H1 (cell line): ENCODE data around the gene SMYD3. TPM values are rescaled to one million over a fixed set of nuclear protein-coding genes. Genes with fewer than 3 reads are reported as not detected.

Experiments used
- CTCF ChIA-PET: fragments of 300-600 bp; sonication (Branson Sonifier 250); formaldehyde crosslinking; loops from one replicate; lab custom pipeline; 2021; ENCODE audit not compliant: partially characterized antibody; lab: Charles Lee
- POLR2A ChIA-PET: fragments of 300-600 bp; sonication (Branson Sonifier 250); formaldehyde crosslinking; loops from one replicate; lab custom pipeline; 2021; ENCODE audit warnings: inconsistent platforms; ENCODE audit not compliant: partially characterized antibody; lab: Charles Lee
- DNase-seq, 2 experiments: peaks; one replicate each; pipeline versions ENCODE4 v3.0.0 to v3.0.0-alpha.2; 2010 to 2022; ENCODE audit warnings: low spot score in 2 of 2, low read depth in 1 of 2, mixed read lengths in 1 of 2
- FAIRE-seq: peaks from 2 replicates; lab custom pipeline; 2011; peaks lifted over from hg19 to GRCh38; lab: Jason Lieb, UNC
- H2AFZ ChIP-seq: 2 replicates; pipeline ENCODE4 v1.8.1; 2012; ENCODE audit warnings: low read length, inconsistent platforms
- H2AK5ac ChIP-seq: 2 replicates; pipeline ENCODE4 v1.6.1; 2013; ENCODE audit warnings: low read depth, low read length
- H2BK120ac ChIP-seq: replicated peaks from 2 replicates; pipeline ENCODE3; 2013; ENCODE audit warnings: low read depth, low read length, inconsistent platforms
- H2BK12ac ChIP-seq: 2 replicates; pipeline ENCODE4 v1.6.1; 2013; ENCODE audit warnings: low read depth, low read length
- H2BK15ac ChIP-seq: 2 replicates; pipeline ENCODE4 v1.6.1; 2013; ENCODE audit warnings: low read length
- H2BK20ac ChIP-seq: 2 replicates; pipeline ENCODE4 v1.6.1; 2013; ENCODE audit warnings: low read length
- H2BK5ac ChIP-seq: 2 replicates; pipeline ENCODE4 v1.6.1; 2013; ENCODE audit warnings: low read depth, low read length
- H3K14ac ChIP-seq: 2 replicates; pipeline ENCODE4 v1.6.1; 2013; ENCODE audit warnings: inconsistent platforms; ENCODE audit not compliant: insufficient read length
- H3K18ac ChIP-seq: 2 replicates; pipeline ENCODE4 v1.6.1; 2013; ENCODE audit warnings: low read length; ENCODE audit errors: extremely low read depth
- H3K23ac ChIP-seq: 2 replicates; pipeline ENCODE4 v1.6.1; 2013; ENCODE audit warnings: inconsistent platforms; ENCODE audit not compliant: insufficient read length
- H3K23me2 ChIP-seq: 2 replicates; pipeline ENCODE4 v1.6.1; 2013; ENCODE audit warnings: low read depth, low read length
- H3K27ac ChIP-seq: 2 replicates; pipeline ENCODE4 v1.6.1; 2011; ENCODE audit warnings: low read depth, low read length, inconsistent platforms
- H3K27me3 ChIP-seq, 4 experiments: replicated peaks in 1 of 4; 1 replicate in 1 of 4; 2 replicates in 3 of 4; pipeline versions ENCODE4 v1.6.1 to v1.8.1; 2011 to 2013; ENCODE audit warnings: low read length in 3 of 4, mild to moderate bottlenecking in 3 of 4, inconsistent platforms in 2 of 4, mixed read lengths in 2 of 4, moderate library complexity in 1 of 4; ENCODE audit not compliant: control insufficient read depth in 3 of 4, insufficient read depth in 3 of 4; ENCODE audit errors: extremely low read depth in 1 of 4
- H3K36me3 ChIP-seq, 4 experiments: 2 replicates each; pipeline versions ENCODE4 v1.6.1 to v1.8.1; 2011 to 2013; ENCODE audit warnings: mild to moderate bottlenecking in 4 of 4, low read length in 3 of 4, moderate library complexity in 2 of 4, control low read depth in 1 of 4, inconsistent platforms in 1 of 4; ENCODE audit not compliant: insufficient read depth in 4 of 4, control insufficient read depth in 2 of 4
- H3K4ac ChIP-seq: replicated peaks from 2 replicates; pipeline ENCODE3; 2013; ENCODE audit warnings: low read length, low read depth, mixed read lengths, inconsistent platforms; ENCODE audit not compliant: insufficient read length
- H3K4me1 ChIP-seq, 4 experiments: replicated peaks in 1 of 4; 1 replicate in 1 of 4; 2 replicates in 3 of 4; pipeline versions ENCODE4 v1.6.1 to v1.8.1; 2011 to 2013; ENCODE audit warnings: low read length in 3 of 4, inconsistent platforms in 2 of 4, mixed read lengths in 1 of 4; ENCODE audit not compliant: insufficient read depth in 4 of 4, control insufficient read depth in 3 of 4
- H3K4me2 ChIP-seq, 2 experiments: 2 replicates each; pipeline versions ENCODE4 v1.6.1 to v1.8.1; 2011 to 2013; ENCODE audit warnings: low read depth in 2 of 2, low read length in 2 of 2, control low read depth in 1 of 2, inconsistent platforms in 1 of 2, mild to moderate bottlenecking in 1 of 2; ENCODE audit not compliant: insufficient read depth in 1 of 2
- H3K4me3 ChIP-seq, 4 experiments: fragments of 200-600, 300-600 bp in 1 of 4; sonication (generic), shearing (Covaris generic), sonication (Bioruptor Twin) in 1 of 4; 2 replicates each; pipeline versions ENCODE4 v1.5.1 to v1.8.1; 2011 to 2016; ENCODE audit warnings: low read length in 4 of 4, low read depth in 3 of 4, control low read depth in 2 of 4, inconsistent platforms in 2 of 4, mild to moderate bottlenecking in 2 of 4, mixed read lengths in 1 of 4, moderate library complexity in 1 of 4; ENCODE audit not compliant: insufficient read depth in 2 of 4; ENCODE audit errors: extremely low read depth in 1 of 4
- H3K56ac ChIP-seq: replicated peaks from 2 replicates; pipeline ENCODE3; 2013; ENCODE audit warnings: low read depth, mild to moderate bottlenecking, mixed read lengths, low read length, inconsistent platforms; ENCODE audit not compliant: insufficient read length
- H3K79me1 ChIP-seq: 2 replicates; pipeline ENCODE4 v1.6.1; 2013; ENCODE audit warnings: low read depth, low read length, control low read depth
- H3K79me2 ChIP-seq, 2 experiments: 2 replicates each; pipeline versions ENCODE4 v1.6.1 to v1.8.1; 2012 to 2013; ENCODE audit warnings: low read length in 2 of 2, mild to moderate bottlenecking in 2 of 2, inconsistent platforms in 1 of 2; ENCODE audit not compliant: insufficient read depth in 2 of 2, control insufficient read depth in 1 of 2
- H3K9ac ChIP-seq, 4 experiments: replicated peaks in 1 of 4; 1 replicate in 1 of 4; 2 replicates in 3 of 4; pipeline versions ENCODE4 v1.6.1 to v1.8.1; 2011 to 2013; ENCODE audit warnings: low read depth in 3 of 4, low read length in 3 of 4, control low read depth in 2 of 4, mild to moderate bottlenecking in 2 of 4, moderate library complexity in 2 of 4, inconsistent platforms in 1 of 4; ENCODE audit errors: extremely low read depth in 1 of 4
- H3K9me3 ChIP-seq, 2 experiments: 2 replicates each; pipeline versions ENCODE4 v1.6.1 to v1.8.1; 2012 to 2013; ENCODE audit warnings: mild to moderate bottlenecking in 2 of 2, moderate library complexity in 2 of 2, control low read depth in 1 of 2, inconsistent platforms in 1 of 2, low read depth in 1 of 2, low read length in 1 of 2, mixed read lengths in 1 of 2; ENCODE audit not compliant: insufficient read depth in 2 of 2
- H4K20me1 ChIP-seq, 2 experiments: replicated peaks in 1 of 2; 2 replicates each; pipeline versions ENCODE3 to v1.8.1; 2011 to 2013; ENCODE audit warnings: inconsistent platforms in 2 of 2, low read length in 2 of 2, mild to moderate bottlenecking in 1 of 2; ENCODE audit not compliant: insufficient read depth in 2 of 2, control insufficient read depth in 1 of 2
- H4K5ac ChIP-seq: 2 replicates; pipeline ENCODE4 v1.6.1; 2013; ENCODE audit warnings: low read length, low read depth, mixed read lengths, inconsistent platforms; ENCODE audit not compliant: insufficient read length
- H4K8ac ChIP-seq: 2 replicates; pipeline ENCODE4 v1.8.0; 2013; ENCODE audit warnings: mild to moderate bottlenecking, moderate library complexity, low read length, inconsistent platforms; ENCODE audit not compliant: insufficient read depth; ENCODE audit errors: extremely low read depth
- H4K91ac ChIP-seq: replicated peaks from 2 replicates; pipeline ENCODE3; 2013; ENCODE audit warnings: low read length, mixed read lengths, inconsistent platforms; ENCODE audit not compliant: insufficient read length
- SP1 ChIP-seq: IDR thresholded peaks from 2 replicates; pipeline ENCODE4 v1.6.1; 2011; ENCODE audit warnings: low read depth, low read length
- WGBS, 2 experiments: shearing (Covaris generic) in 1 of 2; methylation state at CpG; one replicate each; pipeline versions ENCODE4 v1.1.6 to v1.1.7; 2013 to 2015; ENCODE audit warnings: low lambda C conversion rate in 2 of 2, mixed read lengths in 2 of 2, inconsistent platforms in 1 of 2, low coverage in 1 of 2, missing lambda C conversion rate in 1 of 2; ENCODE audit not compliant: insufficient replicate concordance in 2 of 2, insufficient coverage in 1 of 2, insufficient read length in 1 of 2; ENCODE audit errors: extremely low coverage in 1 of 2, missing lambda C conversion rate in 1 of 2; 5-methylcytosine and 5-hydroxymethylcytosine counted together
- polyA plus RNA-seq, 7 experiments: library from polyadenylated mRNA; depleted of rRNA in 3 of 7; stranded (reverse) in 5 of 7; unstranded in 2 of 7; fragments of >200 nt in 5 of 7; fragments of 200-250 nt in 2 of 7; gene quantifications; 1 replicate in 5 of 7; 2 replicates in 1 of 7; 4 replicates in 1 of 7; pipeline versions ENCODE4 v1.2.1 to v1.2.3, GENCODE V29; 2011 to 2013; ENCODE audit warnings: missing spikeins in 2 of 7, mixed read lengths in 2 of 7
- total RNA-seq: library from RNA; stranded (reverse); fragmentation: NEBNext Ultra II Directional; extraction: Animal tissue kit (Norgen Biotek cat#: 25700); gene quantifications from 2 replicates; pipeline ENCODE4 v1.2.1, GENCODE V29; 2021

SMYD3 gene
- total and polyA plus RNA-seq, 2 of the 8 experiments (the other 6 are each of a cell fraction or from before 2014, with no cell fraction given): 17.3 to 25.4 TPM

DNA sequence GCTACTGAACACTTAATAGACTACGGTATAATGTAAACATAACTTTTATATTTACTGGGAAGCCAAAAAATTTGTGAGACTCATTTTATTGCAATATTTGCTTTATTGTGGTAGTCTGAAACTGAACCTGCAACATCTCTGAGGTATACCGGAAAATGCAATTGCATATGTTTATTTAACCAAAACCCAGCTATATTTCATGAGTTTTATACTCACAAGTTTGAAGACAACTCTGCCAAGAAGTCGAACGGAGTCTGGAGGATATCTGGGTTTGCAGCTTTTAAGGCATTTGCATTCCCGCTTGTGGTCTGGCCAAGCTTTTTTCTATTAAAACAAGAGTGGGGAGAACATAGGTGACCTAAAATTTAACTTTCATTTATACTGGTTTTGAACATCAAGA lies 171.9 kb downstream of the SMYD3 start:
- no peak overlapping the region for H2BK15ac ChIP-seq
- H3K23ac ChIP-seq: no peak overlapping the region
- H3K27ac ChIP-seq: no peak overlapping the region
- H3K27me3 ChIP-seq: no peaks in the 10 kb centered on the region
- POLR2A ChIA-PET: interaction anchor here (0.5 kb wide), 1 partner anchor 9 kb away, joined by 3 read pairs; no protein-coding TSS in a partner anchor
- H3K56ac ChIP-seq: no peak overlapping the region
- H2BK5ac ChIP-seq: no peak overlapping the region
- H4K91ac ChIP-seq: no peak overlapping the region
- H2BK20ac ChIP-seq: no peak overlapping the region
- H3K14ac ChIP-seq: no peak overlapping the region
- no peak overlapping the region for H3K9ac ChIP-seq
- H2BK120ac ChIP-seq: no peak overlapping the region
- no peak overlapping the region for H3K4me3 ChIP-seq
- H3K4me1 ChIP-seq: no peaks in the 10 kb centered on the region
- no peak overlapping the region for H2AK5ac ChIP-seq
- H4K20me1 ChIP-seq: no peaks in the 10 kb centered on the region
- H3K9me3 ChIP-seq: no peaks in the 10 kb centered on the region
- H3K23me2 ChIP-seq: no peaks in the 10 kb centered on the region
- H2AFZ ChIP-seq: no peak overlapping the region
- FAIRE-seq (no peak), DNase-seq (no peak)
- no peak overlapping the region for H3K4me2 ChIP-seq
- no peaks in the 10 kb centered on the region; the same call in 1 of the 2 replicates for H3K79me1 ChIP-seq
- H4K8ac ChIP-seq: no peak overlapping the region
- no peaks in the 10 kb centered on the region for H3K79me2 ChIP-seq
- H3K4ac ChIP-seq: no peak overlapping the region
- H3K18ac ChIP-seq: no peak overlapping the region
- TF ChIP-seq SP1: no peak
- 92% methylated on average over 5 of the region's 5 CpGs; no CpG with 5 or more reads in 1 of the 2 experiments for WGBS, 2 experiments
- H4K5ac ChIP-seq: no peak overlapping the region
- CTCF ChIA-PET: interaction anchor here (1.2 to 1.3 kb wide), 2 partner anchors 21 to 446 kb away, joined by 3 read pairs; no protein-coding TSS in a partner anchor
- H3K36me3 ChIP-seq: no peaks in the 10 kb centered on the region
- no peak overlapping the region for H2BK12ac ChIP-seq
